Kidney epithelial cell (primary cell): ENCODE measurements around the gene PCBD1. TPM values are rescaled to one million over a fixed set of nuclear protein-coding genes. Genes with fewer than 3 reads are reported as not detected.

ENCODE experiments used
- DNase-seq: peaks from one replicate; pipeline ENCODE4 v3.0.0-alpha.2; 2010; ENCODE audit warnings: low read depth
- H3K27me3 ChIP-seq: 2 replicates; pipeline ENCODE4 v1.6.0; 2011; ENCODE audit warnings: low read length; ENCODE audit not compliant: control insufficient read depth, insufficient read depth
- H3K36me3 ChIP-seq: 2 replicates; pipeline ENCODE4 v1.5.1; 2011; ENCODE audit warnings: low read length; ENCODE audit not compliant: control insufficient read depth, insufficient read depth
- H3K4me3 ChIP-seq: 2 replicates; pipeline ENCODE4 v1.5.1; 2011; ENCODE audit warnings: low read depth, mild to moderate bottlenecking, control low read depth, low read length
- total RNA-seq: library from RNA; depleted of rRNA; stranded (reverse); fragments of >200 nt; gene quantifications from 2 replicates; pipeline ENCODE4 v1.2.3, GENCODE V29; 2015
- TF ChIP-seq, protein P1 (sequence below): IDR thresholded peaks from 2 replicates; pipeline ENCODE4 v1.5.1; 2011; ENCODE audit warnings: mild to moderate bottlenecking, moderate library complexity, low read length, control low read depth, inconsistent platforms; ENCODE audit not compliant: insufficient read depth, poor library complexity, severe bottlenecking

PCBD1 gene
- total RNA-seq, 1 donor from 2014 or later, result 72.9 TPM

DNA sequence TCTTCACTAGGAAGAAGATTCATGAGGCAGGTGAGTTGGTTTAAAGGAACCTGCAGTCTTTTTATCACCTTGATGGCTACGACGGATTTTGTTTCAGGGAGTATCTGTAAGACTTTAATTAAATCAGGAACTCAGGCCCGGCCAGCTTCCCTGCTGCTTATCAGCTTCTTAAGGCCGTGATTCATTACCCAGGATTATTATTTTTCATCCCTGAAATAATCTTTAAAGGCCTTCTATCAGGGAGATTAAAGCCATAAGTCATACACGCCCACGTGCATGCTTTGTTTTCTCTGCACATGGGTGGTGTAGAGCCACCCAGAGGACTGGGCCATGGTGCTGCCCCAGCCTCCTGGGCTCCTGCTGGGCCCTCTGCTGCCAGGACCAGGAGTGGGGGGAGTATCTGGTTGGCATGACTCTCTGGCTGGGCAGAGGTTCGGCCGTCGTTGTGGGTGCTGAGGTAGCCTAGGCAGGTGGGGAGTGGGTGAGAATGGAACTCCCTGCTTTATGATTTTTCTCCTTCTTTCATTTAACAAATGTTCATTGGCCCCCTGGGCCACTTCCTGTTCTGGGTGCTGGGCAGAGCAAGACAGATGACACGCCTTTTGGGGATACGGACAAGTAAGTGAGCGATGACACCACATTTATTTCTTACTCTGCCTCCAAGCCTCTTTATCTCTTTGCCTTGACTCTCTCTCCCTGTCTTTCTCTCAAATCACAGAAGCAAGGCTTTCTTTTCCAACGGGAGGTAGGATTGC is 39.0 kb upstream of the PCBD1 start:
- Histone ChIP-seq H3K36me3 (no peaks in the 10 kb centered on the region), H3K27me3 (peaks cover 5% of the 10 kb centered on the region), H3K4me3 (no peak overlapping the region)
- TF ChIP-seq, protein P1, sequence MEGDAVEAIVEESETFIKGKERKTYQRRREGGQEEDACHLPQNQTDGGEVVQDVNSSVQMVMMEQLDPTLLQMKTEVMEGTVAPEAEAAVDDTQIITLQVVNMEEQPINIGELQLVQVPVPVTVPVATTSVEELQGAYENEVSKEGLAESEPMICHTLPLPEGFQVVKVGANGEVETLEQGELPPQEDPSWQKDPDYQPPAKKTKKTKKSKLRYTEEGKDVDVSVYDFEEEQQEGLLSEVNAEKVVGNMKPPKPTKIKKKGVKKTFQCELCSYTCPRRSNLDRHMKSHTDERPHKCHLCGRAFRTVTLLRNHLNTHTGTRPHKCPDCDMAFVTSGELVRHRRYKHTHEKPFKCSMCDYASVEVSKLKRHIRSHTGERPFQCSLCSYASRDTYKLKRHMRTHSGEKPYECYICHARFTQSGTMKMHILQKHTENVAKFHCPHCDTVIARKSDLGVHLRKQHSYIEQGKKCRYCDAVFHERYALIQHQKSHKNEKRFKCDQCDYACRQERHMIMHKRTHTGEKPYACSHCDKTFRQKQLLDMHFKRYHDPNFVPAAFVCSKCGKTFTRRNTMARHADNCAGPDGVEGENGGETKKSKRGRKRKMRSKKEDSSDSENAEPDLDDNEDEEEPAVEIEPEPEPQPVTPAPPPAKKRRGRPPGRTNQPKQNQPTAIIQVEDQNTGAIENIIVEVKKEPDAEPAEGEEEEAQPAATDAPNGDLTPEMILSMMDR, result no peak
- DNase-seq, result no peak

DNA sequence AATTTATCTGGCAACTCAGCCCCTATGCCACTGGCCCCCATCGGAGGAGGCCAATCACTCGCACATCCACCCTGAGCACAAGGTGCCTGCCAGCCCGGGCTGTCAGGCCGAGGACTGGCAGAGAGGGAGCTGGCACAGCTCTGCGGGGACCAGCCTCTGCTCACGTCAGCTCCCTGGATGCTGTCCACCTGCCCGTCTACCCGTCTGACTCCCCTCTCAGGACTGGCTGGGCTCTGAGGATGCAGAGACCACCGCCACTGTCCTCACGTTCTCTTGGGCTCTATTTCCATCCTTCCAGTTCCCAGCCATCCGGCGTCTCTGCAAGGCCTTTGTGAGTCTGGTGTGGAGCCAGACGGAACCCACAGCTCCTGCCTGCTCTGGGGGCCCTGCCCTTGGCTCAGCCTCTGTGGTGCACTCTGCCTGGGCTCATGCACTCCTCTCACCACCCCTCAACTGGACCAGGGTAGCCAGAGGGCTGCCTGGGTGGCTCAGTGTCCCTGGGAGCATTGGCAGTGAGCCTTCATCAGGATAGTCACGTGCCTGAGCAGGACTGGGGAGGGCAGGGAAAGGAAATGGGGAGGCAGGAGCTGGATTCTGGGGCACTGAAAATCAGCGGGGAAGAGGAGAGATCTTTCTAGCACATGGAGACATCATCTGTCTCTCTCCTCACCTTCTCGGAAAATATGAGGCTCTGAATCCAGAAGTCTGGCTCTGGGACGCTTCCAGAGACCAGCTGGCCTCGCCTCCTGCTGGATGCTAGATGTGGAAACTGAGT is 38.0 kb upstream of the PCBD1 start:
- no peak overlapping the region for H3K4me3 ChIP-seq
- no peaks in the 10 kb centered on the region for H3K36me3 ChIP-seq
- H3K27me3 ChIP-seq, result peaks cover 8% of the 10 kb centered on the region
- TF ChIP-seq, protein P1, result no peak
- no peak for DNase-seq

DNA sequence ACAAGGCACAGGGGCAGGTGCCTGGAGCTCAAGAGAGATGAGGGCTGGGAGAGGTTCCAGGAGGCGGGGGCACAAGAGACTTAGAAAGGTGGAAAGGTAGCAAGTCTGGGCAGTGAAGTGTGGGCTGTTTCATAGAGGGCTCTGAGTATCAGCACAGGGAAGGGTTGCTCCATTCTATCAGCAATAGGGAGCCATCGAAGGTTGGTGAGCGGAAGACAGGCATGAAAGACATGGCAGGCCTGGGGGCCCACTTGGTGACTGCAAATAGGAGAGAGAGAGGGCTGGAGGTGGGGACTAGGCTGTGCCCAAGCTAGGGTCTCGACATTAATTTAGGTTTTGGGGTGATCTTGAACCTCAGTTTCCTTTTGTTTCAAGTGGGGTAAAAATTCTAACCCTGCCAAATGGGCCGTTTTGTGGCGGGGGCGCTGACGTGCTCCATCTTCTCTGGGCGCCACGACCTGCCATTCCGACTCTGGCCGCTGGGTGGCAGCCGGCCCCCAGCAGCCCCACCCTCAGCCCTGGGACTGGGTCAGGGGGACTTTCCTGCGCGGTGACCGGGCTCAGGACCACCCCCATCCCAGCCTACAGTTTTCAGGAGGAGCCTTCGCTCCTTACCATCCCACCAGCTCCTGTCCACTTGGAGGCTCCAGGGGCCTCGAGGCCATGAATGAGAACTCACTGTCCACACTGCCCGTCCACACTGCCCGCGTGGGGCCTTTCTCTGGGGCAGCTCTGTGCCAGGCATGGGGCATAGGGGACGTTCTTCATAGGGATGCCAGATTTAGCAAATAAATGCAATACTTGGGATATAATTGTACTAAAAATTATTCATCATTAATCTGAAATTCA is 37.2 kb upstream of the PCBD1 start:
- DNase-seq, result no peak
- Histone ChIP-seq H3K36me3 (no peaks in the 10 kb centered on the region), H3K27me3 (peaks cover 8% of the 10 kb centered on the region), H3K4me3 (no peak overlapping the region)
- TF ChIP-seq, protein P1, result peak; percentile 97

DNA sequence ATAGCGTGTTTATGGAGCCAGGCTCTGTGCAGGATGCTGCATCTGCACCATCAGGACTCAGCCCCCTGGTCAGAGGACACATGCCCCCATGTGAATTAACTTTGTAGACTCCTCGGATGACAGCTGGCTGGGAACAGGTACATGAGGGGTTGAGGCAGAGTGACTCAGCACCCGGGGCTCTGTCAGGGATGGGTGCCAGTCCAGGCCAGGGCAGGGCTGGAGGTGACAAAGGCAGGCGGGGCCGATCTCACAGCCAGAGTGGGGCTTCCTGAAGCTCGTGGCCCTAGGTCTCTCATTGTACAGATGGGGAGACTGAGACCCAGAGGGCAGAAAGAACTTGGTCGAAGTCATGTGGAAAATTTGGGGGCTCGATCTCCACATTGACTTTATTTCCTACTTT is 35.3 kb upstream of the PCBD1 start:
- no peak overlapping the region for H3K4me3 ChIP-seq
- TF ChIP-seq, protein P1, result no peak
- no peaks in the 10 kb centered on the region for H3K36me3 ChIP-seq
- DNase-seq, result no peak
- H3K27me3 ChIP-seq, result peaks cover 13% of the 10 kb centered on the region

DNA sequence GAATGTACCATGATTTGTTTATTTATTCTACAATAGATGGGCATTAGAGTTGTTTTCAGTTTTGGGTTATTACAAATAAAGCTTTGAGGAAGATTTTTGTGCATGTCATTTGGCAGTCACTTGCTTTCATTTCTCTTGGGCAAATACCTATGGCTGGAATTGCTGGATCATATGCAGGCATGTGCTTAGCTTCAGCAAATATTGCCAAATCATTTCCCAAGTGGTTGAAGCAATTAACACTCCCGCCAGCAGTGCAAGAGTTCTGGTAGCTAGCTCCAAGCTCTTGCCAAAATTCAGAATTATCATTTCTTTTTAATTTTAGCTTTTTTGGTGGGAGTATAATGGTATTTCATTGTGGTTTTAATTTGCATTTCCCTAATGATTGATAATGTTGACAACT is 32.9 kb upstream of the PCBD1 start:
- H3K36me3 ChIP-seq, result no peaks in the 10 kb centered on the region
- peaks cover 27% of the 10 kb centered on the region for H3K27me3 ChIP-seq
- TF ChIP-seq, protein P1, result no peak
- DNase-seq, result no peak
- H3K4me3 ChIP-seq, result no peak overlapping the region
